Measurements from ENCODE around the gene METTL2B. TPM values are rescaled to one million over a fixed set of nuclear protein-coding genes. Genes with fewer than 3 reads are reported as not detected.
A peak's percentile ranks its signal among the peaks of the same experiment; 100 is the strongest.
"Not testable (repeated sequence)": the region's sequence is repeated elsewhere in the genome, so short reads cannot be mapped to it uniquely, and the experiment has no call there.

Gene METTL2B
- total RNA-seq, 1 experiment from 2014 or later: 30.0 TPM

GRCh38 chr7:128515232-128515631 lies 38.7 kb downstream of the METTL2B start:
- intact Hi-C loops (cut with micrococcal nuclease; ENCODE audit: unreplicated experiment); CTCF ChIA-PET; H3K27me3 Mint-ChIP-seq (ENCODE audit: unreplicated experiment); H3K27ac Mint-ChIP-seq (ENCODE audit: unreplicated experiment); H3K9me3 Mint-ChIP-seq (ENCODE audit: low read depth, unreplicated experiment); DNase-seq; H3K4me1 Mint-ChIP-seq (ENCODE audit: low read depth, unreplicated experiment); H3K36me3 Mint-ChIP-seq (ENCODE audit: insufficient read depth, unreplicated experiment); H3K4me3 Mint-ChIP-seq (ENCODE audit: low read depth, unreplicated experiment); BruUV-seq (replicated peaks): not testable (repeated sequence)

GRCh38 chr7:128517023-128517422 lies 40.5 kb downstream of the METTL2B start:
- intact Hi-C loops (cut with micrococcal nuclease; ENCODE audit: unreplicated experiment); H3K4me3 Mint-ChIP-seq (ENCODE audit: low read depth, unreplicated experiment): not testable (repeated sequence)

GRCh38 chr7:128523226-128523931 lies 46.8 kb downstream of the METTL2B start:
- not testable (repeated sequence) for BruUV-seq (replicated peaks); H3K36me3 Mint-ChIP-seq (ENCODE audit: insufficient read depth, unreplicated experiment)

More at GRCh38 chr7:128517023-128517422, 40.5 kb downstream of the METTL2B start:
- H3K9me3 Mint-ChIP-seq (ENCODE audit: low read depth, unreplicated experiment); H3K36me3 Mint-ChIP-seq (ENCODE audit: insufficient read depth, unreplicated experiment); H3K4me1 Mint-ChIP-seq (ENCODE audit: low read depth, unreplicated experiment); CTCF ChIA-PET; H3K27ac Mint-ChIP-seq (ENCODE audit: unreplicated experiment); DNase-seq; BruUV-seq (replicated peaks); H3K27me3 Mint-ChIP-seq (ENCODE audit: unreplicated experiment): not testable (repeated sequence)

GRCh38 chr7:128523932-128524524 lies 47.5 kb downstream of the METTL2B start:
- DNase-seq; intact Hi-C loops (cut with micrococcal nuclease; ENCODE audit: unreplicated experiment); H3K36me3 Mint-ChIP-seq (ENCODE audit: insufficient read depth, unreplicated experiment); H3K4me1 Mint-ChIP-seq (ENCODE audit: low read depth, unreplicated experiment); H3K27me3 Mint-ChIP-seq (ENCODE audit: unreplicated experiment); BruUV-seq (replicated peaks); H3K4me3 Mint-ChIP-seq (ENCODE audit: low read depth, unreplicated experiment); H3K9me3 Mint-ChIP-seq (ENCODE audit: low read depth, unreplicated experiment); H3K27ac Mint-ChIP-seq (ENCODE audit: unreplicated experiment): not testable (repeated sequence)
- CTCF ChIA-PET: interaction anchor here (0.5 kb wide), 1 partner anchor 892 kb away, joined by 3 read pairs; no protein-coding TSS in a partner anchor

More at GRCh38 chr7:128523226-128523931, 46.8 kb downstream of the METTL2B start:
- H3K4me1 Mint-ChIP-seq (ENCODE audit: low read depth, unreplicated experiment); H3K4me3 Mint-ChIP-seq (ENCODE audit: low read depth, unreplicated experiment); H3K9me3 Mint-ChIP-seq (ENCODE audit: low read depth, unreplicated experiment); CTCF ChIA-PET; intact Hi-C loops (cut with micrococcal nuclease; ENCODE audit: unreplicated experiment); H3K27me3 Mint-ChIP-seq (ENCODE audit: unreplicated experiment): not testable (repeated sequence)
- H3K27ac Mint-ChIP-seq (ENCODE audit: unreplicated experiment): peak overlapping the region; percentile 71
- DNase-seq: peak; percentile 93

GRCh38 chr7:128525584-128525983 lies 49.0 kb downstream of the METTL2B start:
- H3K9me3 Mint-ChIP-seq (ENCODE audit: low read depth, unreplicated experiment); H3K27me3 Mint-ChIP-seq (ENCODE audit: unreplicated experiment); DNase-seq; BruUV-seq (replicated peaks); H3K27ac Mint-ChIP-seq (ENCODE audit: unreplicated experiment); intact Hi-C loops (cut with micrococcal nuclease; ENCODE audit: unreplicated experiment); H3K4me1 Mint-ChIP-seq (ENCODE audit: low read depth, unreplicated experiment); CTCF ChIA-PET; H3K4me3 Mint-ChIP-seq (ENCODE audit: low read depth, unreplicated experiment): not testable (repeated sequence)
- peaks cover 19% of the 10 kb centered on the region for H3K36me3 Mint-ChIP-seq (ENCODE audit: insufficient read depth, unreplicated experiment)

GRCh38 chr7:128526062-128526466 lies 49.5 kb downstream of the METTL2B start:
- H3K9me3 Mint-ChIP-seq (ENCODE audit: low read depth, unreplicated experiment); H3K4me1 Mint-ChIP-seq (ENCODE audit: low read depth, unreplicated experiment); DNase-seq; BruUV-seq (replicated peaks); H3K27me3 Mint-ChIP-seq (ENCODE audit: unreplicated experiment); intact Hi-C loops (cut with micrococcal nuclease; ENCODE audit: unreplicated experiment); CTCF ChIA-PET; H3K4me3 Mint-ChIP-seq (ENCODE audit: low read depth, unreplicated experiment); H3K27ac Mint-ChIP-seq (ENCODE audit: unreplicated experiment): not testable (repeated sequence)
- H3K36me3 Mint-ChIP-seq (ENCODE audit: insufficient read depth, unreplicated experiment): peaks cover 19% of the 10 kb centered on the region

GRCh38 chr7:128529191-128529590 lies 52.6 kb downstream of the METTL2B start:
- H3K4me1 Mint-ChIP-seq (ENCODE audit: low read depth, unreplicated experiment); H3K4me3 Mint-ChIP-seq (ENCODE audit: low read depth, unreplicated experiment); DNase-seq; BruUV-seq (replicated peaks); H3K27me3 Mint-ChIP-seq (ENCODE audit: unreplicated experiment); intact Hi-C loops (cut with micrococcal nuclease; ENCODE audit: unreplicated experiment); H3K27ac Mint-ChIP-seq (ENCODE audit: unreplicated experiment); H3K9me3 Mint-ChIP-seq (ENCODE audit: low read depth, unreplicated experiment): not testable (repeated sequence)
- CTCF ChIA-PET: interaction anchor here (0.5 kb wide), 1 partner anchor 45 kb away, joined by 7 read pairs; no protein-coding TSS in a partner anchor
- peaks cover 36% of the 10 kb centered on the region for H3K36me3 Mint-ChIP-seq (ENCODE audit: insufficient read depth, unreplicated experiment)

- H3K27me3 Mint-ChIP-seq (ENCODE audit: unreplicated experiment); BruUV-seq (replicated peaks); H3K9me3 Mint-ChIP-seq (ENCODE audit: low read depth, unreplicated experiment); CTCF ChIA-PET; H3K4me1 Mint-ChIP-seq (ENCODE audit: low read depth, unreplicated experiment); H3K27ac Mint-ChIP-seq (ENCODE audit: unreplicated experiment): not testable (repeated sequence)
- intact Hi-C loops (cut with micrococcal nuclease; ENCODE audit: unreplicated experiment): loop anchor here (10.0 kb wide), 1 partner anchor 55 kb away; the partner anchor contains the start of gene METTL2B
- Mint-ChIP-seq H3K36me3 (ENCODE audit: insufficient read depth, unreplicated experiment) (peaks cover 45% of the 10 kb centered on the region), H3K4me3 (ENCODE audit: low read depth, unreplicated experiment) (peak overlapping the region; percentile 67)
- DNase-seq: peak; percentile 26
These were observed 53.7 kb downstream of the METTL2B start for GRCh38 chr7:128530121-128530854.
